Measurements from ENCODE around the gene VIPR2. TPM values are rescaled to one million over a fixed set of nuclear protein-coding genes. Genes with fewer than 3 reads are reported as not detected.

Gene VIPR2
- total and polyA plus RNA-seq, 2 of the 13 experiments (the other 11 are each of a cell fraction or from before 2014, with no cell fraction given) = not detected

GRCh38 chr7:159039716-159040115 lies 105.0 kb downstream of the VIPR2 start:
- POLR2A ChIA-PET = no interaction called here
- Histone ChIP-seq H3K4me1 (ENCODE audit: insufficient read depth, low read length) (no peaks in the 10 kb centered on the region), H3K9me3 (ENCODE audit: low read length) (no peaks in the 10 kb centered on the region), H3K4me2 (ENCODE audit: low read depth, low read length) (no peak overlapping the region), H3K4me3 (replicated peaks in 1 of 3; ENCODE audit: insufficient read depth in 1 of 3, low read depth in 2 of 3, low read length in 3 of 3) (no peak overlapping the region), H3K36me3 (replicated peaks in 1 of 2; ENCODE audit: control insufficient read depth in 1 of 2, insufficient read depth in 2 of 2, low read length in 2 of 2) (no peaks in the 10 kb centered on the region), H4K20me1 (ENCODE audit: insufficient read depth, low read length) (no peaks in the 10 kb centered on the region), H3K27ac (ENCODE audit: extremely low read length, insufficient read depth, low read length) (no peak overlapping the region), H3K27me3 (ENCODE audit: control insufficient read depth in 1 of 2, insufficient read depth in 2 of 2, low read length in 2 of 2) (peaks cover 11 to 77% of the 10 kb centered on the region in 2 experiments), H2AFZ (ENCODE audit: low read length) (no peak overlapping the region), H3K9ac (ENCODE audit: insufficient read depth, low read depth, low read length) (no peak overlapping the region), H3K79me2 (ENCODE audit: insufficient read depth, low read length) (no peaks in the 10 kb centered on the region)
- intact Hi-C loops (cut with micrococcal nuclease; ENCODE audit: unreplicated experiment) (no loop called here), in situ Hi-C loops (cut with HindIII; ENCODE audit: extremely low pct_ligation_motif_present, low pct_unique_long_range_greater_than_20kb) (no loop called here)
- no peak for TF ChIP-seq ATM (IDR thresholded peaks at IDR 0.05; ENCODE audit: borderline replicate concordance)
- no peak for TF ChIP-seq KLF11 (CRISPR knock-in tag; IDR thresholded peaks at IDR 0.05)
- no peak for TF ChIP-seq AGO1 (IDR thresholded peaks at IDR 0.05; ENCODE audit: low read depth, low read length, poor library complexity, severe bottlenecking)
- no peak for TF ChIP-seq ZNF501 (CRISPR knock-in tag; IDR thresholded peaks at IDR 0.05)
- no peak for TF ChIP-seq GABPB1 (CRISPR knock-in tag; IDR thresholded peaks at IDR 0.05)
- no peak for TF ChIP-seq MED13 (CRISPR knock-in tag; IDR thresholded peaks at IDR 0.05)
- no peak for TF ChIP-seq HOXA3 (CRISPR knock-in tag; IDR thresholded peaks at IDR 0.05)
- no peak for TF ChIP-seq ZNF746 (CRISPR knock-in tag; IDR thresholded peaks at IDR 0.05)
- no peak for TF ChIP-seq ETV6 (CRISPR knock-in tag; conservative IDR thresholded peaks at IDR 0.05)
- TF ChIP-seq ELF1 (CRISPR knock-in tag; IDR thresholded peaks at IDR 0.05) = no peak
- ATAC-seq (no peak), DNase-seq (ENCODE audit: low spot score) (no peak), FAIRE-seq (no peak)
- no TSS peak for BruUV-seq (replicated peaks)
- CTCF ChIA-PET (ENCODE audit: low intra/inter-chr PET ratio, low total read pairs) = no interaction called here
- WGBS (ENCODE audit: low lambda C conversion rate) = 55% methylated on average over 14 of the region's 14 CpGs

GRCh38 chr7:159038066-159038465 lies 106.6 kb downstream of the VIPR2 start:
- intact Hi-C loops (cut with micrococcal nuclease; ENCODE audit: unreplicated experiment) = no loop called here
- in situ Hi-C loops (cut with HindIII; ENCODE audit: extremely low pct_ligation_motif_present, low pct_unique_long_range_greater_than_20kb) = no loop called here
- no peak for FAIRE-seq
- ATAC-seq = no peak
- Histone ChIP-seq H2AFZ (ENCODE audit: low read length) (no peak overlapping the region), H3K27ac (ENCODE audit: extremely low read length, insufficient read depth, low read length) (no peak overlapping the region), H3K9ac (ENCODE audit: insufficient read depth, low read depth, low read length) (no peak overlapping the region), H3K4me3 (replicated peaks in 1 of 3; ENCODE audit: insufficient read depth in 1 of 3, low read depth in 2 of 3, low read length in 3 of 3) (no peak overlapping the region), H3K27me3 (ENCODE audit: control insufficient read depth in 1 of 2, insufficient read depth in 2 of 2, low read length in 2 of 2) (peaks cover 11 to 92% of the 10 kb centered on the region in 2 experiments), H3K4me1 (ENCODE audit: insufficient read depth, low read length) (no peaks in the 10 kb centered on the region), H3K4me2 (ENCODE audit: low read depth, low read length) (no peak overlapping the region), H3K9me3 (ENCODE audit: low read length) (no peaks in the 10 kb centered on the region), H3K79me2 (ENCODE audit: insufficient read depth, low read length) (no peaks in the 10 kb centered on the region), H3K36me3 (replicated peaks in 1 of 2; ENCODE audit: control insufficient read depth in 1 of 2, insufficient read depth in 2 of 2, low read length in 2 of 2) (no peaks in the 10 kb centered on the region), H4K20me1 (ENCODE audit: insufficient read depth, low read length) (no peaks in the 10 kb centered on the region)
- ChIA-PET CTCF (ENCODE audit: low intra/inter-chr PET ratio, low total read pairs) (no interaction called here), POLR2A (no interaction called here)
- no peak for DNase-seq (ENCODE audit: low spot score)
- WGBS (ENCODE audit: low lambda C conversion rate) = 28% methylated on average over 10 of the region's 10 CpGs
- no TSS peak for BruUV-seq (replicated peaks)
- no peak for TF ChIP-seq HDAC6 (IDR thresholded peaks at IDR 0.05; ENCODE audit: low read depth, low read length)
- no peak for TF ChIP-seq CEBPB (IDR thresholded peaks at IDR 0.05; ENCODE audit: borderline replicate concordance, low read depth, low read length)
- no peak for TF ChIP-seq ZNF772 (CRISPR knock-in tag; IDR thresholded peaks at IDR 0.05)
- TF ChIP-seq ZNF597 (CRISPR knock-in tag; IDR thresholded peaks at IDR 0.05) = no peak
- TF ChIP-seq EHMT2 (IDR thresholded peaks at IDR 0.05; ENCODE audit: borderline replicate concordance, low read depth, low read length) = no peak
- no peak for TF ChIP-seq THAP9 (CRISPR knock-in tag; IDR thresholded peaks at IDR 0.05; ENCODE audit: borderline replicate concordance)
